Fibroblast of skin of left biceps (primary cell): ENCODE data around the gene GBP1.
"Not testable (repeated sequence)": the region's sequence is repeated elsewhere in the genome, so short reads cannot be mapped to it uniquely, and the experiment has no call there.

Experiments
- DNase-seq, 2 experiments: peaks; one replicate each; pipeline ENCODE4 v3.0.0-alpha.2; 2013; ENCODE audit warnings: low read depth in 2 of 2

The GBP1 gene

GRCh38 chr1:89065079-89065868 is at the start of gene GBP1:
TSS of gene GBP1 (minus strand) at chr1:89065208. CDS start at chr1:89063234, 1,974 bp downstream.
- peak; percentile 77 to 80 for DNase-seq

GRCh38 chr1:89114662-89115061 is 49.7 kb upstream of the GBP1 start:
- no peak for DNase-seq

- no peak for DNase-seq
Observed at GRCh38 chr1:89112871-89113613, 48.0 kb upstream of the GBP1 start.

GRCh38 chr1:89104687-89105086 is 39.7 kb upstream of the GBP1 start:
- no peak for DNase-seq

- DNase-seq: peak; percentile 24 to 36
Observed at GRCh38 chr1:89104147-89104546, 39.1 kb upstream of the GBP1 start.

GRCh38 chr1:89102021-89102420 is 37.0 kb upstream of the GBP1 start:
- no peak for DNase-seq

- no peak for DNase-seq
Observed at GRCh38 chr1:89100412-89100811, 35.4 kb upstream of the GBP1 start.

GRCh38 chr1:89098857-89099256 is 33.8 kb upstream of the GBP1 start:
- DNase-seq: no peak

- no peak for DNase-seq
Observed at GRCh38 chr1:89095737-89096136, 30.7 kb upstream of the GBP1 start.

GRCh38 chr1:89089962-89090361 is 25.0 kb upstream of the GBP1 start:
- no peak for DNase-seq

GRCh38 chr1:89088572-89088971 is 23.6 kb upstream of the GBP1 start:
- no peak for DNase-seq

- DNase-seq: peak in 1 of 2 experiments; percentile 13
Observed at GRCh38 chr1:89087241-89087640, 22.2 kb upstream of the GBP1 start.

- no peak for DNase-seq
Observed at GRCh38 chr1:89085781-89086180, 20.8 kb upstream of the GBP1 start.

GRCh38 chr1:89081005-89081404 is 16.0 kb upstream of the GBP1 start:
- no peak for DNase-seq

- DNase-seq: not testable (repeated sequence)
Observed at GRCh38 chr1:89080068-89080467, 15.1 kb upstream of the GBP1 start.

GRCh38 chr1:89072466-89073065 is 7.6 kb upstream of the GBP1 start:
- not testable (repeated sequence) for DNase-seq

GRCh38 chr1:89070509-89070908 is 5.5 kb upstream of the GBP1 start:
- DNase-seq: no peak

- no peak for DNase-seq
Observed at GRCh38 chr1:89069951-89070350, 4.9 kb upstream of the GBP1 start.

- DNase-seq: no peak
Observed at GRCh38 chr1:89068291-89068690, 3.3 kb upstream of the GBP1 start.

- DNase-seq: no peak
Observed at GRCh38 chr1:89064632-89065031, 376 bp downstream of the GBP1 start.

- no peak for DNase-seq
Observed at GRCh38 chr1:89063094-89063493, 1.9 kb downstream of the GBP1 start.

GRCh38 chr1:89060091-89060490 is 4.9 kb downstream of the GBP1 start:
- no peak for DNase-seq

GRCh38 chr1:89051955-89052312 is 13.1 kb downstream of the GBP1 start:
- no peak for DNase-seq
